CD4-positive, alpha-beta T cell treated with Interleukin-1 beta for 1 hour (primary cell): ENCODE measurements around the gene CEACAM3.

ENCODE experiments used
- DNase-seq, 2 donors: peaks; one replicate each; pipeline ENCODE4 v3.0.0-alpha.2; 2020 to 2022

The CEACAM3 gene

GRCh38 chr19:41793414-41793727 is 3.0 kb upstream of the CEACAM3 start:
- no peak for DNase-seq

- peak; percentile 62 to 69 for DNase-seq
These were observed 1.3 kb upstream of the CEACAM3 start for GRCh38 chr19:41795031-41795461.

DNA sequence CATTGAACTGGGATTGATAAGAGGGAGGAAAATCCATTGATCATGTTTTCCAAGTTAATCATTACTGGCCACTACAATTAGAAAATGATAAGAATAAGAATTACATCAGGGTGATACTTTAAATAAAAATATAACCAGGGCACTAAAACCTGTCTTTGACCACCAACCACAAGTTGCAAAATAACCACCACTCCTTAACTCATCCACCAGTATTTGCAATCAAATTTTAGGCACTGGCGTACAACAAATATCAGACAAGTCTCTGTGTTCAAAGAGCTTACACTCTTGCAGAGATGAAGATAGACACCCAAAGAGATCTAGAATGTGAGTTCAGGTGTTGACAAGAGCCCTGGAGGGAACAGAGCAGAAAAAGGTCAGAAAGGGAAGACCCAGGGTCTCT is 514 bp downstream of the CEACAM3 start:
- no peak for DNase-seq

DNA sequence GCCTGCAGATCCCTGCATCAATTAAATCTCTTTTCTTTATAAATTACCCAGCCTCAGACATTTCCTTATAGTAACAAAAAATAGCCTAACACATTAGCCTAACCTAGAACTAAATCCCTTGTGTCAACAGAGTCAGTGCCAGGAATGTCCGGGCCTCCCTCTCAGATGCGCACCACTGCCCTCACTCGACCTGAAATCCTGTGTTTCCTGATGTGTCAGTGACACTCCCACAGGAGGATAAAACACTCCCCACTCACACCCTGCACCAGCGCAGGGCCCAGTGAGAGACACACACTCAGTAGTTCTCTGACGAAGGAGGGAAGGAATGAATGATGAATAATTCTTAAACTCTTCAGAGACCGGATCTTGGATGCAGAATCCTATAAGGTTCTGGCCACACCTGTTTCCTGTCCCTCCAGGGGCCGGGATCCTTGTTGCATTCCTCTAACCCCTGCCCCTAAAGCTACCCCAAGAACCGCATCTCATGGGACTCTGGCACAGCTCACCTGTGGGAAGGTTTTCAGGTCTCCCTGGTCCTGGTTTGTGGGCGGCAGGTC is 3.1 kb downstream of the CEACAM3 start:
- DNase-seq, result no peak

DNA sequence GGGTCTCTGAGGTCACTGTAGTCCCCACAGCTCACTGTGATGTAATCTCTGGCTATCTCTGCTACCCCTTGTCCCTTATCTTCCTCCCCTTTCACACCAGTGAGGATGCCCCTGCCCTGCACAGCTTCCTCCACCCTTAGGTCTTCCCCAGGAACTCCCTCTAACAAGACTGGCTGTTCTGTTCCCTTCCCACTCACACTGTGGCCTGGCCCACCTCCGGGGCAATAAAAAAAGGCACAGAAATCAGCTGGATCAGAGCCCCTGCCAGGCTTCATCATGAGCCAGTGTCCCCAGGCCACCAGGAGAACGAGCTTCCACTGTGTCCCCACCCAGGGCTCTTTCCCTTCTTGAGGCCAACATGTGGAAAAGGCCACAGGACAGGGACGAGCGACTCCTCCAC is 4.6 kb downstream of the CEACAM3 start:
- DNase-seq, result no peak

DNA sequence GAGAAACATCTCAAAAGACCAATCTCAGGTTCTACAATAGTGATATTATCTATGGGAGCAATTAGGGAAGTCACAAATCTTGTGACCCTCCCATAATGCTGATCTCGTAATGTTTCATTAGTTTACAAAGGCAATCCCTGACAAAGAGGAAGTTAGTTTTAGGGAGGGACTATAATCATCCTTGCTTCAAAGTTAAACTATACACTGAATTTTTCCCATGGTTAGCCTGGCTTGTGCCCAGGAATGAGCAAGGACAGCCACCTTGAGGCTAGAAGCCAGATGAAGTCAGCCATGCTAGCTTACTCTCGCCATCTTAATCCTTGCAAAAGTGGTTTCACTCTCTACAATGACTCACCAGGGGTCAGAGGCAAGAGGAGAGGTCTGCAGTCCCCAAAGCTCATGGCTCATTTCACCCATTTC is 5.4 kb downstream of the CEACAM3 start:
- no peak for DNase-seq

DNA sequence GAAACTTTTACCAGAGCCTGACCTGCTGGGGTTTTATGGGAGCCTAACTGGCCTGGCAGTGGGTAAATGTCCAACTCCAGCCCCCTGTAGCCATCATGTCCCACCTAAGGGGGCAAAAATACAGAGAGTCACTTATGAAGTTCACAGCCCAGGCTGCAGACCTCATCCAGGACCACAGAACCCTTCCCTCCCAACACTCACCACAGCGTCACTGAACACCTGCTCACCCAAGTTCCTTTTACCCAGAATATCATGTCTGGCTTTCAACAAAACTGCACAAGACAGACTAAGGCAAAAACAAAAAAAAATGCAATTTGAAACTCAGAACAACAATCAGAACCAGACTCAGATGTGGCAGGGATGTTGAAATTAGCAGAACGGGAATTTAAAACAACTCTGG is 6.4 kb downstream of the CEACAM3 start:
- DNase-seq, result no peak

DNA sequence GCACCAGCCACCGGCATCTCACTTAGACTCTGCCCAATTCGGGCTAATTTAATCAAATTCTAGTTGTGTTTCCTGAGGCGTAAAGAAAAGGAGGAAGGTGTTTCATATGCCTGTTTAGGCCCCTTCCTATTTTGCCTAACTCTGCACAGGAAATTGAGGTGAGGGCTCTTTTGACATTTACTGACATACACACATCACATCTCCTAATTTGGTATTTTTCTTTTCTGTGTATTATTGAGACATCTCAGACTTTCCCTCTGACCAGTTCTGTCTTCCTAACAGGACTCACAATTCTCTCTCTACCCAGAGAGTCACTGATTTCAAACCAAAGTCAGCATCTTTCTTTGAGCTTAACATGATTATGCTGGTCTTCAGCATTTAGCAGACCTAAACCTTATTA is 7.9 kb downstream of the CEACAM3 start:
- no peak for DNase-seq

DNA sequence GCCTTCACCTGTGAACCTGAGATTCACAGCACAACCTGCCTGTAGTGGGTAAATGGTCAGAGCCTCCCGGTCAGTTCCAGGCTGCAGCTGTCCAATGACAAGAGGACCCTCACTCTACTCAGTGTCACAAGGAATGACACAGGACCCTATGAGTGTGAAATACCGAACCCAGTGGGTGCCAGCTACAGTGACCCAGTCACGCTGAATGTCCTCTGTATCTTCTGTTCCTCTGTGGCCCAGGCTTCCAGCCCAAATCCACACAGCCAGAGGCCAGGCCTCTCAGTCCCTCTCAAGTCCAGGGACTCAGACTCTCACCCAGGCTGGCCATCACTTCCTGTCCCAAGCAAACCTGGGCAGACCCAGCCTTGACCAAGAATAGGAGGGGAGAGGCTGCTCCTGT is 10.8 kb downstream of the CEACAM3 start:
- no peak for DNase-seq

DNA sequence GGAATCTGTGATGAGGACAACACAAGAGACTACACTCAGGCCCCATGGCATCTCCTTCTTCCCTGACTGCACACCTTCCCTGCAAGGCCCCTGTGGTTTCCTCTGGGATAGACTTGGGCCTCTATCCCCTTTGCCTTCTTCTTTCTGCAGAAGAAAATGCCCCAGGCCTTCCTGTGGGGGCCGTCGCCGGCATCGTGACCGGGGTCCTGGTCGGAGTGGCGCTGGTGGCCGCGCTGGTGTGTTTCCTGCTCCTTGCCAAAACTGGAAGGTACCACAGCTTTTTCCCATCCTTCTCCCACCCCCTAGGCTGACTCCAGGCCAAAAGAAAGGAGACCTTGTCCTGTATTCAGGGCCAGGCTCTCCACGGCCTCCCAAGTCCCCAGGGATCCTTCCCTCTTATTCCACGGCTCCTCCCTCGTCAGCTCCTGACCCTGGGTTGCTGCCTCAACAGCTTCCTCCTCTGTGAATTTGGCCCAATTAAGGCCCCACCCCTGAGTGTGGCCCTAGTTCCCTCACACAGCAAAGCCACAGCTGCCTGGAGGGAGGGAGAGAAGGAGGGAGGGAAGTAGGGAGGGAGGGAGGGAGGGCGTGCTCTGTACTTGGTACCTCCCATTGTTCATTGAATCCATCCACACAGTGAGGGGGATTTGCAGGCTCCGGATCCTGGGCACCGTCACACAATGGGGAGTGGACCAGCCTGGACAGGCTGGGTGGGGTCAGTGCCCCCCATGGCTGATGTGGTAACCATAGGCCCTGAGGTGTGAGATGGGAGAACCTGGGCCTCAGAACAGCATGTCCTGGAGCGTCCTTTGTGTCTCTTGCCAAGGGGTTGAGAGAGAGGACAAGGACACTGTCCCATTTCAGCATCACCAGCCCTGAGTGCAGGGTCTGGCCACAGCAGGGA is 12.5 kb downstream of the CEACAM3 start:
- peak in 1 of 2 donors; percentile 45 for DNase-seq

DNA sequence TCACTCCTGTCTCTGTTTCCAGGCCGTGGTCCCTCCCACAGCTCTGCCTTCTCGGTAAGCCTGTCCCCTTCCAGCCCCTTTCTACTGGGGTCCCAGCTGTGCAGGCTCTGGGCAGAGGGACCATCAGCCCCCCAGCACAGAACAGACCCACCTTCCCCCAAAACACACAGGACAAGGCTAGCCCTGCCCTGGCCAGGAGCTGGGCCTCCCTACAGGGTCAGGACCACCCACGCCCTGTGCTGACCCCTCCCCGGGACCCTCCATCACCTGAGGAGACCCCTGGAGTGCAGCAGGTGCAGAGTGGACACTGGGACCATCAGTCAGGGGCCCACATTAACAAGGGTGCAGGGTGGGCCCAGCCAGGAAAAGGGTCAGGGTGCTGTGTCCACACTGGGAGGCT is 13.9 kb downstream of the CEACAM3 start:
- DNase-seq, result no peak

GRCh38 chr19:41811036-41811435 is 14.6 kb downstream of the CEACAM3 start:
- peak; percentile 8 to 51 for DNase-seq

DNA sequence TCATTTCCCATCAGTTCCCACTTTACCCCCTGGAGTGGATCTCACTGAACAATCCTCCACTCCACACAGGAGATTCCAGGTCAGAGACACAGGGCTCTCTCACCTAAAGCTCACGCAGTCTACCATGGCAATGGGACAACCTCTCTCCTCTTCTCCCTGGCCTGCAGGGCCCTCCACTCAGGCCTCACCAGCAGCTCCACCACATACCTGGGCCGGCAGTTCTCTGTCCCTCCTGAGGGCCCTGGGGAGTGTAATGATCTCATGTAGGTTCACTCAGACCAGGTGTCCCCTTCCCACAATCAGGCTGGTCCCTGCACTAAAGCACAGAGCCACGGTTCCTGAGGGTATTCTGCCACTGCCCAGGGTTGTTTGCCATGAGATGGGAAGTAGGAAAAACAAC is 15.6 kb downstream of the CEACAM3 start:
- DNase-seq, result no peak

- no peak for DNase-seq
These were observed 17.5 kb downstream of the CEACAM3 start for GRCh38 chr19:41813911-41814310.

- DNase-seq, result no peak
These were observed 18.9 kb downstream of the CEACAM3 start for GRCh38 chr19:41815301-41815700.

DNA sequence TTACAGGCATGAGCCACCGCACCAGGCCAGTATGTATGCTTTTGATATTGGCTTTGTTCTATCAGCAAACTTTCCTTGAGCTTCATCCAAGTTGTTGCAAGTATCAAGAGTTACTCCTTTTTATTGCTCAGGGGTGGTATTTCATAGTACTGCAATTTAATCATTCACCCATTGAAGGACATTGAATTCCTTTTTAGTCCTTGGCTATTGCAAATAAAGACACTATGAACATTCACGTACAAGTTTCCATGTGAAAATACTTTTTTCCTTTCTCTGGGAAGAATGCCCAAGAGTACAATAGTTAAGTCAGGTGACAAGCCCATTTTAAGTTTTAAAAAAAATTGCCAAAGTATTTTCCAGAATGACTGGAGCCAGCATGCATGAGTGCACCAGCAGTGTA is 20.4 kb downstream of the CEACAM3 start:
- no peak for DNase-seq

GRCh38 chr19:41821003-41821735 is 24.8 kb downstream of the CEACAM3 start:
- DNase-seq, result peak; percentile 56 to 66

- DNase-seq, result no peak
These were observed 41.8 kb downstream of the CEACAM3 start for GRCh38 chr19:41837981-41838708.

DNA sequence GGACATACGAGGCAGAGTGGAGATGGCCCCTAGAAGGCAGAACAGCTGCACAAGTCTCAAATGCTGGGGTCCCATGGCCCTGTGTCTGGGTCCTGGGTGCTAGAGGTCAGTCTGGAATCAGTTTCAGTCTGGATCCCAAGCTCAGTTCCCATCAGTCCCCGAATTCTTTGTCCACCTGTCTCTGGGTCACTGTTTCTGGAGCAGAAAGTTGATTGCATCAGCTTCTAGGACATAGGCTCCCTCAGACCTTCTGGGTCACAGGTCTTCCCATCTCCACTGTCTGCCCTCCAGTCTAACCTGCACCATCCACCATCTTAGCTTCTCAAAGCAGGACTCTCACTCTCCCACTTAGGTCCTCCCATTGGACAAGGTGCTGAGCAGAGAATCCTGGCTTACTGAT is 42.8 kb downstream of the CEACAM3 start:
- DNase-seq, result no peak

GRCh38 chr19:41843371-41843770 is 47.0 kb downstream of the CEACAM3 start:
- no peak for DNase-seq

DNA sequence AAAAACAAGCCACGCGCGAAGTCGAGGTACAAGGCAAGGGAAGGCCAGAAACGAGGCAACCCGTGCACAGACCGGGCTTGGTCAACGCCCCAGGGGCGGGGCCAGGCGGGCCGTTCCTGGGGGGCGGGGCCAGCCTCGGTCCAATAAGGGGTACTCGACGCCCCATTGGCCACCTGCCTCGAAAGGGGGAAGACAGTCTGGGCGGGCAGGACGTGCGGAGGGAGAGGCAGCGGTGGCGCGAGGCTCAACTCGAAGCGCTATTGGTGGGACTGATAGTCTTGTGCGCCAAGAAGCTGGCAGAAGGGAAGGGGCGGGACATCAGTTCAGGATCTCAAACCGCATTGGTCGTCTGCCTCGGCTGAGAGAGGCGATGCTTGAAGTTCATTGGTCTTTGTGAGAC is 48.2 kb downstream of the CEACAM3 start, which contains the start of gene LYPD4:
Gene LYPD4 (minus strand): TSS at position 83 of the 400 bp plus-strand sequence. CDS start 5,398 bp downstream, outside the sequence.
- no peak for DNase-seq

DNA sequence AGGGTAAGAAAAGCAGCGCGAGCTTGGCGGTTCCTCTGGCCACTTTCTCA is 48.4 kb downstream of the CEACAM3 start, which contains the start of gene DMRTC2:
Gene DMRTC2 (plus strand): TSS at position 42 of the 50 bp plus-strand sequence. CDS start 2,387 bp downstream, outside the sequence.
- no peak for DNase-seq

DNA sequence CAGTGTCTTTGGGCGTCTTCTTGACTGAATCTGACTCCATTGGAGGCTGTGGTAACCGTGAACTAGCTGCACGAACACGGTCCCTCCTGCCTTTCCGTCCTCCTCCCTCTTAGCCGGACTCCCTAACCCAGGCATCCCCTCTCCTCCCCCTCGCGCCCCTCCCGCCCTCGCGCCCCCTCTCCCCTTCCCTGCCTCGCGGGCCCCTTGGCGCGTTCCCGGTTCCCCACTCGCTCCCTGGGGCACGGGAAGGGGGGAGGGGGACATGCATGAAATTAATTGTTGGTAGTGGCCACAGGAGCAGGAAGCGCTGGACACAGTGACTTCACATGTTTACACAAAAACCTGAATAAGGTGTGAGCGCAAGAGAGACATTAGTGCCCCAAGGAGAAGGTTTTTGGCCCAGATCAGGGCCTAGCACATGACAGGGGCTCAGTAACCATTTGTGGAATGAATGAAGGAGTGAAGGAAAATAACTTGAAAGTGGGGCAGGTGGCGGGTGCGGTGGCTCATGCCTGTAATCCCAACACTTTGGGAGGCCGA is 48.7 kb downstream of the CEACAM3 start:
- DNase-seq, result no peak
